ENCODE measurements around the gene ANKS3.

ANKS3 gene

DNA sequence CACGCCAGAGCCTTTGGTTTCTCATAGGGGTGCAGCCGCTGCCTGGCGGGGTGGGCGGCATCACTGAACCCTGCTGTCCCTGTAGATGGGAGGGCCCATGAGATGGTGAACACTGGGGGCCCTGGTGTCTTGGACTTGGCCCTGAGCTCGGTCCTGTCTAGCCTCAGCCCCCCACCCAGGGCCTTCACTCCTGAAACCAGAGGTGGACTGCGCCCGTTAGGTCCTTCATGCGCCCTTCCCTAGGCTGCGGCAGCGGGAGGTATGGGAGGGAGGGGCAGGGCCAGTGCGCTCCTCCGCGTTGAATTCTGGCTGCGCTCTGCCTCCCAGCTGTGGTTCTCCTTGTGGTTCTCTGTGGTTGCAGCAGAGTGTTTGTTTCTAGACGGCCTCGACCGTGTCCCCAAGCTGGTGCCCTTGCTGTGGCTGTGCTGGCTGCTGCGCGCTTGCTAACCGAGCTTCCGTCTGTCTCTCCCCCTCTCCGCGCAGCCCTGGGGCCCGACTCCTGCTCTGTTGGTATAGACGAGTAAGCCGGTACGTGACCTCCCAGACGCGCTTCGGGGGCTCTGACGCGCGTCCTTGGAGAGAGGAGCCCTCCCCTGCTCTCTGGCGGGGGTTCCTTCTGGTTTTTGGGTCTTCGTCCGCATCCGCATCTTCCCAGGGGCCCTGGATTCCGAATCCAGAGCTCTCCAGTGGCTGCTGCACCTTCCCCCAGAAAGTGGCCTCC lies 48.1 kb downstream of the ANKS3 start:
- DNase-seq (ENCODE audit: low read depth in 2 of 2), result no peak

DNA sequence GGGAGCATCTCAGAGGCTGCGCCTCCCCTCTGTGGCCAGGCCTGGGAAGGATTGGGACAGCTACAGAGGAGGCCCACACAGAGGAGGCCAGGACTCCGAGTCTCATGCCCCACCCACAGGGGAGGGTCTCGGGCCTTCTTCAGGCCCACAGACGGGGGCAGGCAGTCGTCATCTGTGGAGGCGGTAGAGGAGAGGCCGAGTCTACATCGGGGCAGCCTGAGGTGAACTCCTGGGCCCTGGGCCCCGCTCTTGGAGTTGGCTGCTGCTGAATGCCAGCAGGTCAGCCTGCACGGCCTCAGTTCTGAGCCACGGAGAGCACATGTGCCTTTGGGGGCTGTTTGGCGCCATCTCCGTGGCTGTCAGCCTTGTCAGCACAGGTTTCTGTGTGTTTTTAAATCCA lies 48.8 kb downstream of the ANKS3 start:
- DNase-seq (ENCODE audit: low read depth in 2 of 2), result no peak

DNA sequence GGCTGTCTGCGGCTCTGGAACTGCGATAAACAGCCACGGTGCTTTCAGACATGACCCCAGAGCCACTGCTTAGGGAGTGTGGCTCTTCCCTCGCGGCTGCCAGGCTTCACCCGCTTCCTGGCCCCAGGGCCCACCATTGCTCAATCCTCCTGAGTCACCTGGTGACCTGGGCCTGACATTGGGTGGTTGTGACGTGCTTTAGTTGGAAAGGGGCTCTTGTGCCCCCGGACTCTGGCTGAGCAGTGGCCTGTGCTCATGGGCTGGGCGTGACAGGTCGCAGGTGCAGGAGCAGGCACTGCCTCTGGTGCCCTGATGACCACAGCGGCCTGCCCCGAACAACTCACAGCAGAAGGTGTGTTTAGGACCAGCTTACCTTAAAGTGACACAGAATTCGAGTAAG lies 49.3 kb downstream of the ANKS3 start:
- DNase-seq (ENCODE audit: low read depth in 2 of 2), result no peak

DNA sequence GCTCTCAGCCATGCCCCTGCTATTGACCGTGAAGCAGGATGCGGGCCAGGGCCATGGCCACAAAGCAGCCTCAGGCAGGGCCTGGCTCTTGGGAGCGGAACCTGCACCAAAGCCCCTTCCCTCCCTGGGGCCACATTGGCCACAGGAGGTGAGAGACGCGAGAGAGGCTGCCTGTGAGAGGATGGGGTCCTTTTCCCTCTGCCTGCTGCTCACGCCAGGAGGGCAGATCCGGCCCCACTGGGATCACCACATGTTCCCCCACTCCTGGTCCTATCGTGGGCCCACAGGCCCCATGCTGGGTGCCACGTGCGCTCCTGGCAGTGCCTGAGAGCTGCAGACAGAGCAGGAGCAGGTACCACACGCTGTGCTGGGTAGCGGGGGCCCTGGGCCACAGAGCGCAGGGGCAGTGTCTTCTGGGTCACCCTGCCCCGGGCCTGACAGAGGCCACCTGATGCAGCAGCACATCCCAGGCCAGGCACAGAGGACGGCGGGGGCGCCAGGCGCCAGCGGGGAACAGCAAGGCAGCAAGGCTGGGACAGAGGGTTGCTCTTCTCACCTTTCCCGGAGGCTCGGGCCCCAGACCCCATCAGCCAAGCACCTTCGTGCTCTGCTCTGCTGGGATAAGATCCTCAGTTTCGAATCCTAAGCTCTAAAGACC lies 49.9 kb downstream of the ANKS3 start:
- no peak for DNase-seq (ENCODE audit: low read depth in 2 of 2)

DNA sequence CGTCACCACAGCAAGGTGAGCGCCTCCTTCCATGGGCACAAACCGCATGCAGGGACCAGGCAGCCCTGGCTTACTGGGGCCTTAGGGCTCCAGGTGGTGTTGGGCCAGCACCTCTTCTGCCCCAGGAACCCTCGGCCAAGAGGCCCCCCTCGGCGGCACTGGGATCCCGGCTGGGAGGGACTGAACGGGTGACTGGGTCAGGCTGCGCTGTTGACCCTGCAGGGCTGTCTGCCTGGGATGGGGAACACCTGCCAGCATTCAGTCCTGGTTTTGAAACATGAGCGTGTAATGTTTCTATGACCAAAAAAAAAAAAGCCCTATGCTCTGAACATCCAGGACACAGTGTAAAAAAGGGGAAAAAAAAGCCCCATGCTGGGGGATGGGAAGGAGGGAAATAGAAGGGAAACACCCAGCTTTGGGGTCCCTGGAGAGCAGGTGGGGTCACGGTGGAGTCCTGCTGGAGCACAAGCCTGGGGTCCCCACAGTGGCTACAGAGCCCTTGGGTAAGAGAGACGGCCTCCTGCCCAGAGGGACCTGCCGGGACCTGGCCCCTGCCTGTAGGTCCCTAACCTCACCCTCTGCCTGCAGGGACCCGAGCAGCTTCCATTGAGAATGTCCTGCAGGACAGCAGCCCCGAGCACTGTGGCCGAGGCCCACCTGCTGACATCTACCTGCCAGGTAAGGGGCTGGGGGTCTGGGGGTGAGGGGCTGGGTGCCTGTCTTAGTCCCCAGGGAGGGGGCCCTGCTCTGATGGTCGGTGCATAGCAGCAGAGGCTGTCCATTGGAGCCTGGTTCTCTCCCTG lies 50.6 kb downstream of the ANKS3 start:
- DNase-seq (ENCODE audit: low read depth in 2 of 2), result no peak

DNA sequence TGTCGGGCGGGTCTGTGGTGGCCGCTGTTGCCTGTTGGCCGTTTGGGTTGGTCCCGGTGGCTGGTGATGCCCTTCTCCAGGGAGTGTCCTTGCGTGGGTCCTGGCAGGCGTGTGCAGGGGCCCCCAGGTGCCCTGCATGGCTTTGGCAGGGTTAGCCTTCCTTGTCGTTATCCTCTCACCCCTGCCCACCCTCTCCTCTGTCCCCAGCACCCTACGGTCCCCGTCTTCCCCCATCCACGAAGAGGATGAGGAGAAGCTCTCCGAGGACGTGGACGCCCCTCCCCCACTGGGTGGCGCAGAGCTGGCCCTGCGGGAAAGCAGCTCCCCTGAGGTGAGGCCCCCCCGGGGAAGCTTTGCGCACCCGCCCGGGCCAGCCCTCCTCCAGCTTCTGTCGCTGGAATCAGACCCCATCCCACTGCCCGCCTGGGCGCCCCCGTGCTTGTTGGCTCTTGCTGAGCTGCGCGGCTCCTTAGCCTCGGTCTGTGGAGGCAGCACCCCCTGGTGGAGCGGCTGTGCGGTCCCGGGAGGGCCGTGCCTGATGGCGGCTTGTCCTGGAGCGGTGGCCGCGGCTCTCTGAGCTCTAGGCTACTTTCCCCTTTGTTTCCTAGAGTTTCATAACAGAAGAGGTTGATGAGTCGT lies 51.3 kb downstream of the ANKS3 start:
- no peak for DNase-seq (ENCODE audit: low read depth in 2 of 2)

DNA sequence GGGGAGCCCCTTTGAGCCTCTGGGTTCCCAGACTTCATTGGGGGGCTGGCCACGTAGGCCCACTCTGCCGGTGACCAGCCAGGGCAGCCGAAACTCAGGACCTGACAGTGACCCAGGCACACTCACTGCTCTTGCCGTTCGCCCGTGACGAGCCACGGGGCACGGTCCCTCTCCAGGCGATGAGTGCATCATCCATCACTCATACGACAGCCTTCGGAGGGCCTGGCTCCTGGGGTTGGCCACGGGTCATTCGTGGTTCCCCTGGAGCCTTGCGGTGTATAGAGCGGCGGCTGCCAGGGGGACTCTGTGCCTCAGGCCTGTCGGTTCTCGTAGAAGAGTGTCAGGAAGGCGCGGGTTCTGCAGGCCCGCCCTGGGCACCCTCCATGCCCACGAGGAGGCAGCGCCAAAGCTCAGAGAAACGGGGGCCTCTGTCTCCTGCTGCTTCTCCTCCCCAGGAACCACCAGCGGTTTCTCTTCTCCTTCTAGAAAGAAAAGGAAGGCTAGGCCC lies 51.9 kb downstream of the ANKS3 start:
- no peak for DNase-seq (ENCODE audit: low read depth in 2 of 2)

DNA sequence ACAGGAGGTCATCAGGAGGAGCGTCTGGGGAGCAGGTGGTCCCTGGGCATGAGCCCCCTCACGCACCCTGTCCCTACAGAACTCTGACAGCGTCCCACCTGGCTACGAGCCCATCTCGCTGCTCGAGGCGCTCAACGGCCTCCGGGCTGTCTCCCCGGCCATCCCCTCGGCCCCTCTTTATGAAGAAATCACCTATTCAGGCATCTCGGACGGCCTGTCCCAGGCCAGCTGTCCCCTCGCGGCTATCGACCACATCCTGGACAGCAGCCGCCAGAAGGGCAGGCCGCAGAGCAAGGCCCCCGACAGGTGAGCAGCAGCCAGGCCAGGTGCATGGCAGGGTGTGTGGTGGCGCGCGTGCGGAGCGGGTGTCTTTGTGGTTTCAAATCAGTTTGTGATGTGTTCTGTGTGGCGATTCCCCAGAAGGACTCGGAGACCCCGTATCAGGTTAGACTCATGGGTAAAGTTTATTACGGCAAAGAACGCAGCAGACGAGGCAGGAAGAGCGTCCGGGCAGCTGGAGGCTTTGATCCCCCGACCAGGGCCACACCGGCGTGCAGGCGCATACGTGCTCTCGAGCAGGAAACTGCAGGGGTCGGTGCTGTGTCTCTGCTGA lies 52.5 kb downstream of the ANKS3 start:
- DNase-seq (ENCODE audit: low read depth in 2 of 2), result no peak

DNA sequence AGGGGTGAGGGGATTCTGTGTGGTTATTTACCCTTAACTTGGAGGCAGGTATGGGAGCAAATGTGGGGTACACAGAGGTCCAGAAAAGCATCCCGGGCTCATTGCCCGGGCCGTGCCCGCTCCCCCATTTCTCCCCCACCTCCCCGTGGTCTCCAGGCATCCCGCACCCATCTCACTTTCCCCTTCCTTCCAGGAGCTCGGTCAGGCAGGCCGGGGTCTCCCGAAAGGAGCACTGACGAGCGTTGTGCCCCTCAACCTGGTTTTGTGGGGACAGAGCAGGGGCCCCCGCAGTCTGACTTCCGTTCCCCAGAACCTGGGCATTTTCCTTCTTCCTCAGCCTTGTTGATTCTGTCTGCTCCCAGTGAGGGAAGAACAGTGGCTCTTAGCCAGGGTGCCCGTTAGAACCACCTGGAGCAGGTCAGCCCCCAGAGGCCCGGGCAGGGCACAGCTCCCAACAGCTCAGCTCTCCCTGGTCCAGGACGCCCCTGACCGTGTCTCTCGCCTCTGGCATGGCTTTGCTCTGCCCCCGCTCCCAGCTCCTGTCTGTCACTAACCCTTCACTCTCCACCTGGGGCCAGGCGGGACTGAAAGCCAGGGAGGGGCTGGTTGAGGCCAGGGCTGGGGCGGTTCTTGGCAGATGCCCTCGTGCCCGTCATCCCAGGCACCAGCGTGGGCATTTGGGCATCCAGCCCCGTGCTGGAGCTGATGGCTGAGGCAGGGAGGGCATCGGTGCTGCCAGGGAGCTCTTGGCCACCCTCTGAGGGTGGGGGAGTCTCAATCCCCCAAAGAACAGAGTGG lies 53.2 kb downstream of the ANKS3 start:
- DNase-seq (ENCODE audit: low read depth in 2 of 2), result no peak

DNA sequence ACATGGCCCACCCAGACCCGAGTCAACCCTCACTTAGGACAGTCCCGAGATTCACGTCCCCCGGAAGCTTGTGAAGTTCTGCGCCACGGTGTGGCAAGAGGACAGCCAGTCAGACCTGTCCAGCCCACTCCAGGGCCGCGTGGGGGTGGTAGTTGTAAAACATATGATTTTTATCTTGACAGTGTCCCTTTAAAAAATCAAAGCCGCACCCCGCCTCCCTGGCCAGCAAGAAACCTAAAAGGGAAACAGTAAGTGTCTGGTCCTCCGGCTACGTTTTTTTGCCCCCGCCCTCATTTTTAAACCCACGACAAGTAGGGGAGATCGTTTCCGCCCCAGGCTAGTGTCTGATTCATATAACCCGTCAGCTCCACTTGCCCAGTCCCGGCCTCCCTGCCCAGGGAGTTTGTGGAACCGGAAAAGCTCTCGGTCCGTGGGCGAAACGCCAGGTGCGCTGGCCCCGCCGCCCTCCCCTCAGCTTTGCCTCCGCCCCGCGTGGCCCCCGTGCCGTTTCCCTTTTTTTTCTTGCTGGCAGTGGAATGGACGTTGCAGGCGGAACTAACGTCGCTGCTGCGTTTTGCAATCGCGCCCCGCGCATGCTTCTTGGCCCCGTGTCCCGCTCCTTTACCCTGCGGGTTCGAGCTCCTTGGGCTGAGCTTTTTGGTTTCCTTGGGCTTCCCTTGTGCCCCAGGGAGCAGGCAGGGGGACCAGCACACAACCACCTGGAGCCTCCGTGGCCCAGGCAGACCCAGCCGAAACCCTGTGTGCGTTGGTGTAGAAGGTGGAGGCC lies 54.0 kb downstream of the ANKS3 start:
- DNase-seq (ENCODE audit: low read depth in 2 of 2), result no peak

DNA sequence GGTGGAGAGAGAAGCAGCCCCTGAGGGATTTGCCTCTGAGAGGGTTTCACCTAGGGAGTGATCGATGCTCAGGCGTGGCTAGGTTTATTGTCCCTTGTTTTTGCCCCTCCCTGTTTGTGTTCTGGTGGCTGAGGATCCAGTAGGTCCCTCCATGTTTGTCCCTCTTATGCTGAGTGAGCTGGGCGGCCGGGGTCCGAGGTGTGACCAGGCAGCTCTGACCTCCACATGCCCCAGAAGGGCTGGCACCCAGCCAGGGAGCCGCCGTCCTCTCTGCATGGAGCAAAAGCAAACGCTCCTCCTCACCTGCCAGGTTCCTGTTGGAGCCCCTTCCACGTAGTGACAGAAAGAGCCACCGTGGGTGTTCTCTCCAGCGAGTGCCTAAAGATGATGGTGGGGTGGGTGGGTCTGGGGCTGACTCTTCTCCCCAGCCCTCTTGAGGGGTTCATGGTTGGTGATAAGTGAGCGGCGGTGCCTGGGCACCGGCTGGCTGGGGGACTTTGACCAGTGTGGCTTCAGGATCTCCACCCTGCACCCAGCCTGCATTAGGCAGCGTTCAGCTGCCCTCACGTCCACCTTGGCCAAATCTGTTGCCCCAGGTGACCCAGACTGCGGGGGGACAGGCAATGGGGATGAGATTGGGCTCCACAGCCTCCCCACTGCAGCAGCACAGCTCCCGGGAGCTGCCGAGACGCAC lies 54.8 kb downstream of the ANKS3 start:
- DNase-seq (ENCODE audit: low read depth in 2 of 2), result no peak

DNA sequence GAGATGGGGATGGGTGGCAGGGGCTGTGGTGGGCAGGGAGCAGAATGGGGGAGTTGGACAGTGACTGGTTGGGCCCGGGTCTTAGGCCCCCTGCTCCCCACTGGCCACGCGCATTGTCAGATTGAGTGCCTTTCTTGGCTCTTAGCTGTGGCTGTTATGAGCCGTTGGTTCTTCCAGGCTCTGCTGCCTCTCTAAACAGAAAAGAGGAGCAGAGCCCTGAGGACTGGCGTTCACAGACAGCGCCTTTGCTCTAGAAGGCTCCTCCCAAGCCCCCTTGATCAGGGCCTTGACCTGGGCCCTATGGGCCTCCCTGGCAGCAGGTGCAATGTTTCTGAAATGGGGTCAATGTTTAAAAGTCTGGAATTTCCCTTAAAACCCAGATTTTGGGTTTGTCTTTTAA lies 55.5 kb downstream of the ANKS3 start:
- DNase-seq (ENCODE audit: low read depth in 2 of 2), result no peak

DNA sequence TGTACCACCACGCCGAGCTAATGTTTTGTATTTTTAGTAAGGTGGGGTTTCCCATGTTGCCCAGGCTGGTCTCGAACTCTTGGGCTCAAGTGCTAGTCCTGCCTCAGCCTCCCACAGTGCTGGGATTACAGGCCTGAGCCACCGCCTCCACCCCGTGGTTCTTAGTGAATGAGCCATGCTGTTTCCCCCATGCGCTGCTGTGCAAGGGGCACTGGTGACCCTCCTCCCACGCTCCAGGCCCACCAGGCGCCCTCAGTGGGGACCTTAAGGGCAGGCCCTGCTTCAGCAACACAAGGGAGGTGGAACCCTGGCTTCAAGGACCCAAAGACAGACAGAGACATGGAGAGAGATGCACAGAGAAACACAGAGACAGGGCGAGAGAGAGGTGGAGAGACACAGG lies 56.1 kb downstream of the ANKS3 start:
- DNase-seq (ENCODE audit: low read depth in 2 of 2), result no peak

DNA sequence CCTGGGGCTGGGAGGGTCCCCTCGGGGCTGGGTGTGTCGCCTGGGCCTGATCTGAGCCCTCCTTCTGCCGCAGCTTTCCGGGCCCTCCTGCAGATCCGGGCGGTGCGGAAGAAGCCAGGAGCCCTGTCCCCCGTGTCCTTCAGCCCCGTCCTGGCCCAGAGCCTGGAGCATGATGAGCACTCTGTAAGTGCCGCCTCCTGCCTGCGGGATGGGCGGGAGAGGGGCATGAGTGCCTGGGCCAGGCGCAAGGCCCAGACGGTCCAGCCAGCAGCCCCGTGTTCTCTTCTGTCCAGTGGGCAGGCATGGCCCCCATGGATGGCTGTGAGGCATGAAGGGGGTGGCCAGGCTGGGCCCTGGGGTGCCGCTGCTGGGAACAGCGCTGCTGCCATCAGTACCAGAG lies 56.7 kb downstream of the ANKS3 start:
- no peak for DNase-seq (ENCODE audit: low read depth in 2 of 2)

DNA sequence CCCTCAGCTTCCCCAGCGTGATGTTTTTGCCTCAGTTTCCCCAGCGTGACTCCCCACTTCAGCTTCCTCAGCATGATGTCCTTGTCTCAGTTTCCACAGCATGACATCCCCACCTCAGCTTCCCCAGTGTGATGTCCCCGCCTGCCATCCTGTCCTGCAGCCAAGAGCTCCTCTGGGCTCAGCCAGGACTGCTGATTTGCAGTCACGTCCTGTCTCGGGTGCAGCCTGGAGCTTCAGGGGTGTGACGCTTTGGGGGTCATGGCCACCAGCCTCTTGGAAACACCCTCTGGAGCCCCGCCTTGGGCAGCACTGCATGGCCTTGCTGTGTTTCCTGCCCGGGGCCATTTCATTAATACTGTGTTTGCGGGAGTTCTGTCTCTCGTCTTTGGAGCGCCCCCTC lies 57.2 kb downstream of the ANKS3 start:
- no peak for DNase-seq (ENCODE audit: low read depth in 2 of 2)

DNA sequence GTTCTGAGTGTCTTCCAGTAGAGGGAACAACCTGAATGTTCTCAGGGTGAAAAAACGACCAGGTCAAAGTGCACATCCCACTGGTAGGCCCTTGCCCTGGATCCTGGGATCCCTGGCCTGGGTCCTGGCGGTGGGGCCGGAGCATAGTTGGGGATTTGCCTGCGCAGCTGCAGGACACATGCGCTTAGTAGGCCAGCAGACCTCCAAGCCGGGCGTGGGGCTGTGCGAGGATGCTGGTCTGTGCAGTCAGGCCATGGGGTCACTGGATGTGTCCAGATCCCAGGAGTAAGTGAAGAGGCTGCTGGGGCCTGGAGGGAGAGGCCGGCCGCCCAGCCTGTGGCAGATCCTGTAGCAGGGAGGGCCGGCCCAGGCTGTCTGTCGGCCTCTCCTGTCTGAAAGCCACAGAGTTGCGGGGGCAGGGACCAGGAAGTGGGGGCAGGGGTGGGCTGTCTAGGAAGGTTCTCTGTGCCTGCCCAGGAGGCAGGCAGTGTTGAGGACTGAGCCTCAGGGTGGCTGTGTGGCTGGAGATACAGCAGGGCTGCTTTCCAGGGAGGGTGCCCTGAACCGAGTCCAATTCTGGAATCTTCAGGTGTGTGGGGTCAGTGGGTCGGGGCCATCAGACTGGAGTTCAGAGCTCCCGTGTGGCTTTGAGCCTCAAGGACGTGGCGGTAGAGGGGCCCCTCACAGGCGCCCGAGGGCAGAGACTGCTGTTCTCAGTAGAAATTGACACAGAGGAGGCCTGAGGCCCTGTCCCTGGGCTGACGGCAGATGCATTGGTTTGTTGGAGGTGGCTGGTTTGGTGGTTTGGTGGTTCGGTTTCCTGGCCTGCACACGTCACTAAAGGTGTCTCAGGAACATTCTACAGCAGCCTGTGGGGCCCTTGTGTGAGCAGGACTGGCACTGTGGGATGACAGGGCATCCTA lies 57.9 kb downstream of the ANKS3 start:
- peak in 1 of 2 donors; percentile 27 for DNase-seq (ENCODE audit: low read depth in 2 of 2)

DNA sequence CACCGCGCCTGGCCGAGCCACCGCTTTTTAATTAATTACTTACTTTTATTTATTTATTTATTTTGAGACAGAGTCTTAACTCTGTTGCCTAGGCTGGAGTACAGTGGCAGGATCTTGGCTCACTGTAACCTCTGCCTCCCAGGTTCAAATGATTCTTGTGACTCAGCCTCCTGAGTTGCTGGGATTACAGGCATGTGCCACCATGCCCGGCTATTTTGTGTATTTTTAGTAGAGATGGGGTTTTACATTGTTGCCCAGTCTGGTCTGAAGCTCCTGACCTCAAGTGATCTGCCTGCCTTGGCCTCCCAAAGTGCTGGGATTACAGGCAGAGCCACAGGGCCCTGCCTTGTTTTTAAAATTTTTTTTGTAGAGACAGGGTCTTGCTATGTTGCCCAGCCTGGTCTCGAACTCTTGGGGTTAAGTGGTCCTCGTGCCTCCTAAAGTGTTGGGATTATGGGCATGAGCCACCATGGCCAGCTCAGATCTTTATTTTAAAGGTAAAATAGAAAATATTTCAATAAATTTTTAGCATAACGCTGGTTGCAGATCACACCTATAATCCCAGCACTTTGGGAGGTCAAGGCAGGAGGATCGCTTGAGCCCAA lies 59.0 kb downstream of the ANKS3 start:
- no peak for DNase-seq (ENCODE audit: low read depth in 2 of 2)

Measured in stimulated activated CD8-positive, alpha-beta memory T cell treated with anti-CD3 and anti-CD28 coated beads, Interleukin-2, amount 100 ng/mL, for 1 hour (primary cell).